Measurements from ENCODE around the gene KIF25. TPM values are rescaled to one million over a fixed set of nuclear protein-coding genes. Genes with fewer than 3 reads are reported as not detected.
"Not testable (repeated sequence)": the region's sequence is repeated elsewhere in the genome, so short reads cannot be mapped to it uniquely, and the experiment has no call there.

Gene KIF25
- total RNA-seq, 4 donors from 2014 or later: 0.16 to 1.0 TPM; not detected in 2

DNA sequence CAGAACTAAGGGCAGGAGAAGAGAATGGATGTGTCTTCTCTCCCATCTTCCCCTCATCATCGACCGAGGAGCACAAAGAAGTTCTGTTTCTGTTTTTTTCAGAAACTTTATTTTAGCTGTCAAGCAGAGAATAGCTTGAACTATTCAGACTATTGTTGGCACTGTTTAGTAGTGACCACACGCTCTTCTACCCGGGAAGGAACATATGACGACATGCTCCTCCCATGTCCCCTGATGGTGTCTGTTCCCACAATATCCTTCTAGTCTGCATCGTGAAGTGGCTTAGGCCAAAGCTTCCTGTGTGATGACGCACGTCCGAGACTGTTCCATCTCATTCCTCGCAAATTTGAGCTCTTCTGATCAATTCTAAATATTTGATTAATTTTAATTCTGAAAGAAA lies 27.2 kb upstream of the KIF25 start:
- Histone ChIP-seq H3K4me3 (no peak overlapping the region), H3K9me3 (no peaks in the 10 kb centered on the region), H3K36me3 (peaks cover 0 to 36% of the 10 kb centered on the region in 2 donors), H3K4me1 (peaks cover 2 to 5% of the 10 kb centered on the region in 2 donors), H3K27ac (peak overlapping the region; percentile 10 to 73 (median 46)), H3K27me3 (no peaks in the 10 kb centered on the region)
- intact Hi-C loops (cut with DNase I; ENCODE audit: low total_unique reads): no loop called here
- DNase-seq: no peak
- TF ChIP-seq POLR2A (IDR thresholded peaks at IDR 0.05): no peak
- peak in 1 of 2 donors; percentile 31 for ATAC-seq
- in situ Hi-C loops (cut with MboI; ENCODE audit: low sequenced_read_pairs in 4 of 4): no loop called here

DNA sequence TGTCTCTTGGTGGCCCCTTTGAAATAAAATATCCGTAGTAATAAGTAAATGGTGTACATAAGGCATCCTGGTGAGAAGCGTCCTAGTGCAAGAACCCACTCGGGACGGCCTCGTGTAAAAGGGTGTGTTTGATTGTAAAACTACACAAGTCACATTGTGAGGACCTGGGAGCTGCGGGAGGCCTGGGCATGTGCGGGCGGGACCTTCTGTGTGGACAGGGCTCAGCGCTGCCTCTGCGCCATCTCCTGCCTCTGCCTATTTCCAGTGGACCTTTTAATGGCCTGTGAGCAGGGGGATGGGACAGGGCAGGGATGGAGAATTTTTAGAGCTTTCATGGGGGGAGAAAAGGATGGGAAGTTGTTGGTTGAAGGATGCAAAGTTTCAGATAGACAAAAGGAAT lies 25.3 kb upstream of the KIF25 start:
- DNase-seq: no peak
- no peaks in the 10 kb centered on the region for H3K9me3 ChIP-seq
- no peak for ATAC-seq
- in situ Hi-C loops (cut with MboI; ENCODE audit: low sequenced_read_pairs in 4 of 4) (no loop called here), intact Hi-C loops (cut with DNase I; ENCODE audit: low total_unique reads) (no loop called here)
- TF ChIP-seq, protein P1, sequence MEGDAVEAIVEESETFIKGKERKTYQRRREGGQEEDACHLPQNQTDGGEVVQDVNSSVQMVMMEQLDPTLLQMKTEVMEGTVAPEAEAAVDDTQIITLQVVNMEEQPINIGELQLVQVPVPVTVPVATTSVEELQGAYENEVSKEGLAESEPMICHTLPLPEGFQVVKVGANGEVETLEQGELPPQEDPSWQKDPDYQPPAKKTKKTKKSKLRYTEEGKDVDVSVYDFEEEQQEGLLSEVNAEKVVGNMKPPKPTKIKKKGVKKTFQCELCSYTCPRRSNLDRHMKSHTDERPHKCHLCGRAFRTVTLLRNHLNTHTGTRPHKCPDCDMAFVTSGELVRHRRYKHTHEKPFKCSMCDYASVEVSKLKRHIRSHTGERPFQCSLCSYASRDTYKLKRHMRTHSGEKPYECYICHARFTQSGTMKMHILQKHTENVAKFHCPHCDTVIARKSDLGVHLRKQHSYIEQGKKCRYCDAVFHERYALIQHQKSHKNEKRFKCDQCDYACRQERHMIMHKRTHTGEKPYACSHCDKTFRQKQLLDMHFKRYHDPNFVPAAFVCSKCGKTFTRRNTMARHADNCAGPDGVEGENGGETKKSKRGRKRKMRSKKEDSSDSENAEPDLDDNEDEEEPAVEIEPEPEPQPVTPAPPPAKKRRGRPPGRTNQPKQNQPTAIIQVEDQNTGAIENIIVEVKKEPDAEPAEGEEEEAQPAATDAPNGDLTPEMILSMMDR (IDR thresholded peaks at IDR 0.05 in 4 of 5, conservative IDR thresholded peaks at IDR 0.05 in 1 of 5): no peak
- H3K4me3 ChIP-seq: no peak overlapping the region
- no peaks in the 10 kb centered on the region for H3K27me3 ChIP-seq
- H3K27ac ChIP-seq: peak overlapping the region in 3 of 4 donors; percentile 26 to 73 (median 40)
- H3K4me1 ChIP-seq: peaks cover 2 to 6% of the 10 kb centered on the region in 2 donors
- H3K36me3 ChIP-seq: peaks cover 0 to 20% of the 10 kb centered on the region in 2 donors

DNA sequence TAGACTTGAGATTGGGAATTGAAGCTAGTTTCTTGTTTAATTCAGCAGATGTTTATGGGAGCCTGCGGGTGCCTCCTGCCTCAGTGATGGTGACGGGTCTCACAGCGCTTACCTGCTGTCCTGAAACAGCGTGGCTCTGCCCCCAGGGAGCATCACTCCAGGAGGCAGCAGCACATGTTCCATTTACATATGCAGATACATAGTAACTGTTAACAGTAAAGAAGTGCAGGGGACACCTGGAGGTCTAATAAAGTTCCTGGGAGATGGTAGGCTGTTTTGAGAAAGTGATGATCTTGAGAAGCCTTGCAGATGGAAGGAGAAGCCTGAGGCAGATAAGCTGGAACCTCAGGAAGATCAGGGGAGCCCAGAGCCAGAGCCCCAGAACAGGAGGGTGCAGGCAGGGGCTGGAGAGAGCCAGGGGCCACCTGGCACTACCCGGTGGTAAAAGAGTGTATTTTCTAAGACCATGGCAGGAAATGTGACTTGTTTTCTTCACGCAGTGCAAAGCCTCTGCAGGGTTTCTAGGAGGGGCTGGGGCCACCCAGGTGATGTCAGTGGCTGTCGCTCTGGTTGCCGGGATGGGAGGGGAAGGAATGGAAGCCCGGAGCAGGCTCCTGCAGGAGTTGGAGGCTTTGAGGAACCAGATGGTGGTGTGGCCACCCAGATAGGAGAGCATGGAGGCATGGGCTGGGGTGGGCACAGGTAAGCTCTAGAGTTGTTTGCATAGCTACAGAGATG lies 24.2 kb upstream of the KIF25 start:
- Histone ChIP-seq H3K4me3 (no peak overlapping the region), H3K27me3 (no peaks in the 10 kb centered on the region), H3K4me1 (peaks cover 2 to 6% of the 10 kb centered on the region in 2 donors), H3K27ac (peak overlapping the region in 2 of 4 donors; percentile 11 to 39), H3K36me3 (peaks cover 0 to 19% of the 10 kb centered on the region in 2 donors), H3K9me3 (no peaks in the 10 kb centered on the region)
- ATAC-seq (no peak), DNase-seq (no peak)
- intact Hi-C loops (cut with DNase I; ENCODE audit: low total_unique reads) (no loop called here), in situ Hi-C loops (cut with MboI; ENCODE audit: low sequenced_read_pairs in 4 of 4) (no loop called here)
- TF ChIP-seq POLR2A (IDR thresholded peaks at IDR 0.05): no peak
- TF ChIP-seq, protein P1 (IDR thresholded peaks at IDR 0.05 in 4 of 5, conservative IDR thresholded peaks at IDR 0.05 in 1 of 5): no peak

DNA sequence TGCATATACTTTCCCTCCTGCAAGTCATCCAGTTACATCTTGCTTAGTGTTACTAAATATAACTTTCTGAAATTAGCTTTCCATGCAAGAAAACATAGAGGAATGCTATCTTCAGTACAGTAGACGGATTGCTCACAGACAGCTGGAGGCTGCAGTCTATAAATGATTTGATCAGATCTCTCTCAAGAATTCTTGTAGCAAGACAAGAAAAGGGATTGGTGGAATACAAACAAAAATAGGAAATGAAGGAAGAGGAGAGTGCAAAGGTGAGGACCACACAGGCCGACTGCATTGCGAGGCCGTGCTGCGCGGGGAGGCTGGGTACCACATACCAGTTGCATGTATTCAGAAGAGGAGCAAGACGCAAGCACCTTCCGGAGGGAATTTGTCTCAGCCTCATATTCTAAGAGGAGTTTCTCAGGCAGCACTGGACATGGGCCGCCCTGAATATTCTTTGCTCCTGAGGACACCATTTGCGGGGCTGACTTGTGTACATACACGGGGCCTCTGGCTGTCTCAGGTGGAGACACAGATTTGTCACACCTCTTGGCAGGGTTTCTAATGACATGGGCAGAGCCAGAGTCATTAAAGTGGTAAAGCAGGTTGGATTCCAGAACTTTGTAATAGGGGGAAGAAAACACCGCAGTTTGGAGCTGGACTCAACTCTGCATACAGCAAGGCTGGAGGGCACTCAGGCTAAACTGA lies 22.7 kb upstream of the KIF25 start:
- peaks cover 2 to 6% of the 10 kb centered on the region in 2 donors for H3K4me1 ChIP-seq
- no peaks in the 10 kb centered on the region for H3K9me3 ChIP-seq
- in situ Hi-C loops (cut with MboI; ENCODE audit: low sequenced_read_pairs in 4 of 4): no loop called here
- H3K27me3 ChIP-seq: no peaks in the 10 kb centered on the region
- peaks cover 0 to 9% of the 10 kb centered on the region in 2 donors for H3K36me3 ChIP-seq
- ATAC-seq (peak; percentile 39 to 43), DNase-seq (no peak)
- no peak for TF ChIP-seq POLR2A (IDR thresholded peaks at IDR 0.05)
- TF ChIP-seq, protein P1 (IDR thresholded peaks at IDR 0.05 in 4 of 5, conservative IDR thresholded peaks at IDR 0.05 in 1 of 5): no peak
- H3K4me3 ChIP-seq: no peak overlapping the region
- intact Hi-C loops (cut with DNase I; ENCODE audit: low total_unique reads): no loop called here
- peak overlapping the region in 1 of 4 donors; percentile 39 for H3K27ac ChIP-seq

DNA sequence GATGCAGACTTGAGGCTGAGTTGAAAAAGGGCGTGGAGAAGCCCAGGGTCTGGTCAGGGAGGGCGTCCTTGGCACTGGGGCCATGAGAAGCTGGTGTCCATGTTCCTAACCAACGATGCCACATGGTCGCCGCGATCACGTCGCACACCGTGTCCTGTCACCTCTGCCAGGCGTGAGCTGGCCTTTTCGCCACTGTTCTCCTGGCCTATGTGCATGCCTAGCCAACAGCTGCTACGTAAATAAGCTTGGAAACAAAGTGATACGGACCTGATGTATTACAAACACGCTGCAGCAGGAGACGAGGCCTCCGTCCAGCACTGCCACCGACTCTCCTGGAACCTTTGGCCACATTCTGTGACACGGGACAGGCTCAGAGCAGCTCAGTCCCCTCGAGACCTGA lies 22.0 kb upstream of the KIF25 start:
- H3K4me1 ChIP-seq: peaks cover 2 to 6% of the 10 kb centered on the region in 2 donors
- H3K9me3 ChIP-seq: no peaks in the 10 kb centered on the region
- in situ Hi-C loops (cut with MboI; ENCODE audit: low sequenced_read_pairs in 4 of 4): no loop called here
- peak overlapping the region in 2 of 4 donors; percentile 16 to 39 for H3K27ac ChIP-seq
- TF ChIP-seq, protein P1 (IDR thresholded peaks at IDR 0.05 in 4 of 5, conservative IDR thresholded peaks at IDR 0.05 in 1 of 5): no peak
- TF ChIP-seq POLR2A (IDR thresholded peaks at IDR 0.05): no peak
- no peak overlapping the region for H3K4me3 ChIP-seq
- ATAC-seq (peak; percentile 73 to 75), DNase-seq (peak; percentile 31 to 45)
- no peaks in the 10 kb centered on the region for H3K27me3 ChIP-seq
- intact Hi-C loops (cut with DNase I; ENCODE audit: low total_unique reads): no loop called here
- H3K36me3 ChIP-seq: peaks cover 0 to 3% of the 10 kb centered on the region in 2 donors

DNA sequence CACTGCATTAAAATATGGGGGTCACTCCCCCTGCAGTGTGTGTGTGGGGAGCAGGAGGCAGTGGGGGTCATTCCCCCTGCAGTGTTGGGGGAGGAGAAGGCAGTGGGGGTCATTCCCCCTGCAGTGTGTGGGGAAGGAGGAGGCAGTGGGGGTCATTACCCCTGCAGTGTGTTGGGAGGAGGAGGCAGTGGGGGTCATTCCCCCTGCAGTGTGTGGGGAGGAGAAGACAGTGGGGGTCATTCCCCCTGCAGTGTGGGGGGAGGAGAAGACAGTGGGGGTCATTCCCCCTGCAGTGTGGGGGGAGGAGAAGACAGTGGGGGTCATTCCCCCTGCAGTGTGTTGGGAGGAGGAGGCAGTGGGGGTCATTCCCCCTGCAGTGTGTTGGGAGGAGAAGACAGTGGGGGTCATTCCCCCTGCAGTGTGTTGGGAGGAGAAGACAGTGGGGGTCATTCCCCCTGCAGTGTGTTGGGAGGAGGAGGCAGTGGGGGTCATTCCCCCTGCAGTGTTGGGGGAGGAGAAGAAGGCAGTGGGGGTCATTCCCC lies 21.3 kb upstream of the KIF25 start:
- not testable (repeated sequence) for ATAC-seq

More for the DNA sequence above, 21.3 kb upstream of the KIF25 start:
- in situ Hi-C loops (cut with MboI; ENCODE audit: low sequenced_read_pairs in 4 of 4); H3K27ac ChIP-seq; H3K27me3 ChIP-seq; DNase-seq; H3K4me1 ChIP-seq; intact Hi-C loops (cut with DNase I; ENCODE audit: low total_unique reads); H3K9me3 ChIP-seq; H3K36me3 ChIP-seq; H3K4me3 ChIP-seq: not testable (repeated sequence)

Data from gastrocnemius medialis (tissue), 4 donors.